AG08396 (cell line): ENCODE data around the gene FPGS.

Experiments
- DNase-seq: peaks from one replicate; pipeline ENCODE4 v3.0.0; 2012; ENCODE audit warnings: low spot score, mixed read lengths

FPGS gene

DNA sequence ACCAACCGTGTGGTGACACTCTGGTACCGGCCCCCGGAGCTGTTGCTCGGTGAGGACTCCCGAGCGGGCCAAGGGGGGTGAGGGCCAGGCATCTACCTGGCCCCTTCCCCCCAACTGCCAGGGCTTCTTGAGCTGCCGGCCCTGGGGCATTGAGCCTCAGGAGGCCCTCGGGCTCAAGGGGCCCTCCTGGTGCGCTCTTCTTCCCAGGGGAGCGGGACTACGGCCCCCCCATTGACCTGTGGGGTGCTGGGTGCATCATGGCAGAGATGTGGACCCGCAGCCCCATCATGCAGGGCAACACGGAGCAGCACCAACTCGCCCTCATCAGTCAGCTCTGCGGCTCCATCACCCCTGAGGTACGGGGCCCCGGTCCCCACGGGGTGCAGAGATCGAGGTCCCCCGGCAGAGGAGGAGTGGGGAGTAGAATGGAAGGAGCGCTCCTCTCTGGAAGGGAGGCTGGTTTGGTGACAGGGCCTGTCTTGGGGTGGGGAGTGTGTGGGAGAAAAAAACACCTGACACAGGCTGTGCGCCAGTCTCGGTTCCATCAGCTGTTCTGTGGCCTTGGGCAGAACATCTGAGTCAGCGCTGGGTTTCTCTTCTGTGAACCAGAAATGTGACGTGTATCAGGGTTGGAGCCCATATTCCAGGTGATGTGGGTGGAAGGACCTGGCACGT is 14.2 kb upstream of the FPGS start:
- no peak for DNase-seq

DNA sequence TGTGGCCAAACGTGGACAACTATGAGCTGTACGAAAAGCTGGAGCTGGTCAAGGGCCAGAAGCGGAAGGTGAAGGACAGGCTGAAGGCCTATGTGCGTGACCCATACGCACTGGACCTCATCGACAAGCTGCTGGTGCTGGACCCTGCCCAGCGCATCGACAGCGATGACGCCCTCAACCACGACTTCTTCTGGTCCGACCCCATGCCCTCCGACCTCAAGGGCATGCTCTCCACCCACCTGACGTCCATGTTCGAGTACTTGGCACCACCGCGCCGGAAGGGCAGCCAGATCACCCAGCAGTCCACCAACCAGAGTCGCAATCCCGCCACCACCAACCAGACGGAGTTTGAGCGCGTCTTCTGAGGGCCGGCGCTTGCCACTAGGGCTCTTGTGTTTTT is 13.5 kb upstream of the FPGS start:
- DNase-seq: no peak

DNA sequence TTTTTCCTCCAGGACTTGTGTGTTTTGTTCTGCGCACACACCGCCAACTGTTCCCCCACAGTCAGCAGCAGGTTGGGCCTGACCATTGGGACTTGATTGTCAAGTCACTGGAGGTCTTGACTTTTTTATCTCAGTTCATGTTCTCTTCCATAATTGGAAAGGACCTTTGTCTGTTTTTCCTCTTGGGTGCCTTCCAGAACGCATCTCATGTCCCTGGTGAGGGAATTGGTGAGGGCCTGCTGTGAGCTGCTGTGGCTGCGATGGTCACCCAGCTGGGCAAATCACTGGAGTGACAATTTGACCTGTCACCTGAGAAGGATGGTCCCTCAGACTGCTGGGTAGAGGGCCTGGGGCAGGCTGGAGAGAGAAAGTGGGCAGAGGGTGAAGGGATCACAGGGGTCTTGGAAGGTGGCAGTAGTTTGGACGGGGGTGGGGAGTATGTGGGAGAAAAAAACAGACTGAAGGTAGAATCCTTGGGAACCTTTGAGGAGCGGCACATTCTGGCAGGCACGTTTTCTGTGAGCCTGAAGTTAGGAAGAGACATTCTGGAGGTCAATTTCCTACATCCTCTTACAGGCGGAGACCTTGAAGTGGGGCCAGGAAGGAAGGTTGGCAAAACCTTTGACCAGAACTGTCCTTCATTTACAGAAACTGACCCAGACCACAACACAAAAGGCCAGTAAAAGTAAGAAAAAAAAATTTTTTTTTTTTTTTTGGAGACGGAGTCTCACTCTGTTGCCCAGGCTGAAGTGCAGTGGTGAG is 12.4 kb upstream of the FPGS start:
- DNase-seq: no peak

DNA sequence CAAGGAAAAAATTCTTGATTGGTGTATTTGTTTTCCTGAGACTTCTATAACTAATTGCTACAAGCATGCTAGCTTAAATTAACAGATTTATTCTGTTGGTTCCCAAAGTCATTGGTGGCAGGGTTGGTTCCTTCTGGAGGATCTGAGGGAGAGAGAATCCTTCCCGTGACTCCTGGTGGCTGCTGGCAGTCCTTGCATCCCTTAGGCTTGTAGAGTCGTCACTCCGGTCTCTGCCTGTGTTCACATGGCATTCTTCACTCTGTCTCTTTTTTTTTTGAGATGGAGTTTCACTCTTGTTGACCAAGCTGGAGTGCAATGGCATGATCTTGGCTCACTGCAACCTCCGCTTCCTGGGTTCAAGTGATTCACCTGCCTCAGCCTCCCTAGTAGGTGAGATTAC is 11.6 kb upstream of the FPGS start:
- DNase-seq: no peak

DNA sequence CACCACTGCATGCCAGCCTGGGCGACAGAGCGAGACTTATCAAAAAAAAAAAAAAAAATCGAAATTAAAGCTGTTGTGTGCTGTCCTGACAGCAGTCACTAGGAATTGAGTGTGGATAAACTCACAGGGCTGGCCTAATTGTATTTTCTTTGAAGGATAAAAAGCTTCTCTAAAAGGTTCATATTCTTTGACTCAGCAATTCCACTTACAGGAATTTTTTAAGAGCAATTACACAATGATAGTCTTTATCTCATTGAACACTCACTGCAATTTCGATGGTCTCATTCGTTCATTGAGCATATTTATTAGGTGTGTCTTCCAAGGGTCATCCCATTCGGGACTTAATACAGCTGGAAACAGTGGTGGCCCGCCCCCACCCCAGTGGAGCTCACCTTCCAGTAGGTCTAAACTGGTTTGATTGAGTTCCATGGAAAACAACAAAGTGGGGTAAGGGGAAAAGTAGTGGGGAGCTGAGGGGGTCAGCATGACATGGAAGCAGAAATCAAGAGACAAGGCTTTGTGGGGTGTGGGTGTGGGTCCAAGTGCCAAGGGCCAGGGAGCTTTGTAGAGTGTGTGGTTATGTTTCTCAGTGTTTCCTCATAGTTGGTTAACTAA is 10.2 kb upstream of the FPGS start:
- no peak for DNase-seq

DNA sequence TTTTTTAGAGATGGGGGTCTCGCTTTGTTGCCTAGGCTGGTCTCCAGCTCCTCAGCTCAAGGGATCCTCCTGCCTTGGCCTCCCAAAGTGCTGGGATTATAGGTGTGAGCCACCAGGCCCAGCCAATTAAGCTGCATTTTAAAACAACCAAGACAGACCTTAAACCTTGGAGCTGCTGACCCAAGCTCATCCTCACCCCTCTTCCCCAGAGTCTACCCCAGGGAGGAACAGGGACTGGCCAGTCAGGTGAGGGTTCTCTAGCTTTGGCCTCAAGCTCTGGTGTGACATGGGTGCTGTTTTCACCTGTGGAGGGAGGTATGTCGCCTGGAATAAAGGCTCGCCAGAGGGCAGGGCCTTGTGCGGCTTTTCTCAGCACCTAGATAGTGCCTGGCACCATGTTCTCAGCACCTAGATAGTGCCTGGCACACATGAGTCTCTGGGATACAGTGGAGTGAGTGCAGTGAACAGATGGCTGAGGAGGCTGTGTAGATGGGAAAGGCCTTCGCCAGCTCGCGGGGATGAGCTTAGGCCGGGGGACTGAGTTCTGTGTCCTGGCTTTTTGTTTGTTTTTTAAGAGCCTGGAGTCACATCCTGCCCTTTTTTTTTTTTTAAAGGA is 9.5 kb upstream of the FPGS start:
- no peak for DNase-seq

DNA sequence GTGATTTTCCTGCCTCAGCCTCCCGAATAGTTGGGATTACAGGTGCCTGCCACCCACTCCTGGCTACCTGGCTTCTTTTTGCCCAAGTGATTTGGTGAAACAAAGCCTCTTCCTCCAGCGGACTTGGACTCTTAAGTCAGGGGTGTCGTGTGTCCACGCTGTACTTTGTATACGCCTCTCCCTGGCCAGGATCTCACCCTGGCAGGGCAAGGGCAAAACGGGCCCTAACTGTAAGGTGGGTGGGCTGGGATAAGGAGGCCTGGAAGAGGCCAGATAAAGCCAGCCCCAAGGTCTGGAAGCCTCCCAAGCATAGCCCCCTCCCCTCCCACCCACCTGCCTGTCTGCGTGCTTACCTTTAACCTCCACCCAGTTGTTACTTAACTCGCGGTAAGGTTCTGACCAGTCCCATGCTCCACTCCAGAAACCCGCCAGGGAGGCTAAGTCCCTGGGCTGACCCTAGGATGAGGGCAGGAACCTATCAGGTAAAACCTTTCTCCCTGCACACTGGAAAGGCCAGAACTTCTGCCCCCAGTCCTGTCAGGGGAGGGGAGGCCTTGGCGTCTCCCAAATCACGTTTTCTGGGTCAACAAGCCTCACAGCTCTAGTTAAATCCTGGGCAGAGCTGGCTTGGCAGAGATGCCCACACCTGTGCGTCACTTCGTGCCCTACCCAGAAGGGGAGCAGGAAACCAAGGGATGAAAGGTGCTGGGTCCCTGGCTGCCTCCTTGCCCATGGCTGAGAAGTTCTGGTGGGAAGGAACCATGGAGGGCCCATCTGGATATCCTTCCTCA is 8.5 kb upstream of the FPGS start:
- DNase-seq: no peak

DNA sequence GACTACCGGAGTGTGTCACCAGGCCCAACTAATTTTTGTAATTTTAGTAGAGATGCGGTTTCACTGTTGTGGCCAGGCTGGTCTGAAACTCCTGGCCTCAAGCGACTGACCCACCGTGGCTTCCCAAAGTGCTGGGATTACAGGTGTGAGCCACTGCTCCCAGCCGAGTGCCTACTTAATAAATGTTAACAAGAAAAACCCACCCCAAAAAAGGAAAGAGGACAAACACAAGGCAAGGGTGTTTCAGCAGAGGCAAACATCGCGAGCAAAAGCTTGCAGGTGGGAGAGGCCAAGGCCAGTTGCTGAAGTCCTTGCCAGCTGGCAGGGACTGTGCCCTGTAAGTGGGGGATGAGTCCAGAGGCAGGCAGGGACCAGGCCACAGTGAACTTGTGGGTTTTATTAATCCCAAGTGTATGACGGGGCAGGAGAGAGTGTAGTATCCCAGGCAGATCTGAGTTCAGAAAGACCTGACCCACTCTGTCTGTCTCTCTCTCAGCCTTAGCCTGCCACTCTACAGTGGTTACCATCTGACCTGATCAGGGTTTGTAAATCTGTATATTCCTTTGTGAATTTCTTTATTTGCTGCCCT is 6.4 kb upstream of the FPGS start:
- DNase-seq: peak; percentile 54

DNA sequence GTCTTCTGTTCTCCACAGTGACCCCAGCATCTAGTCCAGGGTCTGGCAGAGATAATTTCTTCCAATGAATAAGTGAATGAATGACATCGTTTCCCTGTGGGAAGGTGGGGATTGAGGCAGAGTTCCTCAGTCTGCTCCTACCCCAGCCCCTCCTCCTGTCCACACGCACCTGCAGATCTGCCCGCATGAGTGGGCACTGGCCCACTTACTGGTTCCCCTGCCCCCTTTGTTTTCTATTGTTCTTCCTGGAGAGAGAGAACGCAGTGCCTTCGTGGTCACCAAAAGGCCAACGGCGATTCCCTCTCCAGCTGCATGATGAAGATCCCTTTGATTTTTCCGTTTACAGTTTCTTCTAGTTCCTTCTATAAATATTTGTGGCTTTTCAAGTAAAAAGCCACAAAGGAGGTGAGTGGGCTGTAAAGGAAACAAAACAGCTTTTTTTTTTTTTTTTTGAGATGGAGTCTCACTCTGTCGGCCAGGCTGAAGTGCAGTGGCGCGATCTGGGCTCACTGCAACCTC is 5.8 kb upstream of the FPGS start:
- DNase-seq: no peak

DNA sequence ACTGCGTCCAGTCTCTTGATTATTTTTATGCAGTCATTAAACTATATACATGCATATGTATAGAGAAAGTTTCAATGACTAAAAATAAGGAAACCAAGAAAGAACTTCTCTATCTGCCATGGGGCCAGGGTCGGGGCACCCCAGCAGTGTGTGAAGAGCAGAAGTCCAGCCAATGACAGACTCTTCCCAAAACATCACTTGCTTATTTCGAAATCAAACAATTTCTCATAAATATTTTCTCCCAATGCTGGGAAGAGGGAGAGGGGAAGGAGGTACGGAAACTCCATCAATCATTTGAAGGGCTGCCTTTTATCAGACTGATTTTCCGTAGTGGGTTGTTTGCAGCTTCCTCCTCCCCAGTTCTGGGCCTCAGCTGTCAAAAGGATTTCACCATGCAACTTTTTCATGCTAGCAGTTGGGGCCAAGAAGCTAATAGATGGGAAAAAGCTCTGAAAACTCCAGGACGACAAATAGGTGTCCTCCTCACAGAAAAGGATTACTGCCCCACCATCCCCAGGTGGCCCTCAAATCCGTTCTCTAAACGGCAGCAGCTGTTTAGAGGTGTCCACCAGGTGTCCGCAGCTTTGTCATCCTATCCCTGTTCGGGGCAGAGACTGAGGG is 617 bp upstream of the FPGS start:
- DNase-seq: no peak

DNA sequence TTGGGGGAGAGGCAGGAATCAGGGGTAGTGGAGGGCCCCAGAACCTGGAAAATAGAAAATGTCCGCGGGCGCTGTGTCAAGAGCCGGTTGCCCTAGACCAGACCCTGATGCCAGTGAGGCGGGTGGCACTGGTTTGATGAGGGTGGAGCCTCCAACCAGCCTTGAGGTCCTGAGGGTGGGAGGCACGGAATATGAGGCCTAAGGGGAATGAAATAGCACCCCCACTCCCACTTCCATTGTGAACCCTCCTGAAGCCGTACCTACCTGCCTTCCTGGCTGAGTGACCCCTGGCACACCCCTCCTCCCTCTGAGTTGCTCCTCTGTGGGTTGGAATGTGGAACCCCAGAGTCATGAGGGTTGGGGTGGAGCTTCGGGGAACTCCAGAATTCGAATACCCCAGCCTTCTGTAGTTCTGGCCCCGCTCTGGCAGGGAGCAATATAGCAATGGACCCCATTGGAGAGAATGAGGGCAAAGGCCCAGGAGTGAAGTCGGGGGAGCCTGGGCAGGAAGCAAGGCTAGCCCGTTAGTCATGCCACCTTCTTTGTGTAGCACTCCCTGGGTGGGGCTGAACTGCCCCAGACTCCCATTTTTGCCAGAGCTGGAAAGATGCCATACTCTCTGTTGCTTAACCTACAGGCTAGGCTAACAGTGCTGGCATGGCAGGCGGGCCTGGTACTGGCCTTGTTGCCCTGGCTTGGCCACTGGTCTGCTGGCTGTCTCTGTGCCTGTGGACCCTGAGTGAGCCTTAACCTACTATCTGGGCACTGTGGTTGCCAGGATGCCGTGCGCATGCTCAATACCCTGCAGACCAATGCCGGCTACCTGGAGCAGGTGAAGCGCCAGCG is 1.0 kb downstream of the FPGS start:
- peak; percentile 68 for DNase-seq

DNA sequence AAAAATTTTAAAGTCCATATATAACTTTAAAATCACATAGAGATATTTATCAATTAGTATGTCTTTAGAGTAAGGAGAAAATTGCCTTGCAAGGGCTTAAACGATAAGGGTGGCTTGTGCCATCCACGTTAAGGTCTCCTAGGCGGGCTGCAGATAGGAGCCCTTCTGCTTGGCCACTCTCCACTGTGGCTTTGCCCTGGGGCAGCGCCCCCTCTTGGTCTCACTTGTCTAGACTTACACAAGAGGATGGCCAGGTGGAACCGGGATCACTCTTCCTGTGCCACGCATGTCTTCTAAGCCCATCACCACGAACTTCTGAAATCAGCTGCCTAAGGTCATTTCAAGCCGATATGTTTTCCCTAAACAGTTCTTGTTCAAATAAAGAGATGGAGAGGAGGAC is 2.9 kb downstream of the FPGS start:
- no peak for DNase-seq

DNA sequence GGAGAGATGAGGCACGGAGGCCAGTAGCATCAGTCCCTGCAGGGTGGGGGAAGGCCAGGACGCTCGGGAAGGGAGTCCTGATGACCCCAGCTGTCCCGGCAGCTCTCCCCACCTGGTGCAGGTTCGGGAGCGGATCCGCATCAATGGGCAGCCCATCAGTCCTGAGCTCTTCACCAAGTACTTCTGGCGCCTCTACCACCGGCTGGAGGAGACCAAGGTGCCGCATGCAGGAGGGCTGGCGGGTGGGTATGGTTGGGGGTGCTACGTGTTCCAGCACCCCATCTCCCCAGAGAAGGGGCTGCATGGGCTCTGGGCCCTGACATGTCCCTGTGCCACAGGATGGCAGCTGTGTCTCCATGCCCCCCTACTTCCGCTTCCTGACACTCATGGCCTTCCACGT is 4.2 kb downstream of the FPGS start:
- no peak for DNase-seq

DNA sequence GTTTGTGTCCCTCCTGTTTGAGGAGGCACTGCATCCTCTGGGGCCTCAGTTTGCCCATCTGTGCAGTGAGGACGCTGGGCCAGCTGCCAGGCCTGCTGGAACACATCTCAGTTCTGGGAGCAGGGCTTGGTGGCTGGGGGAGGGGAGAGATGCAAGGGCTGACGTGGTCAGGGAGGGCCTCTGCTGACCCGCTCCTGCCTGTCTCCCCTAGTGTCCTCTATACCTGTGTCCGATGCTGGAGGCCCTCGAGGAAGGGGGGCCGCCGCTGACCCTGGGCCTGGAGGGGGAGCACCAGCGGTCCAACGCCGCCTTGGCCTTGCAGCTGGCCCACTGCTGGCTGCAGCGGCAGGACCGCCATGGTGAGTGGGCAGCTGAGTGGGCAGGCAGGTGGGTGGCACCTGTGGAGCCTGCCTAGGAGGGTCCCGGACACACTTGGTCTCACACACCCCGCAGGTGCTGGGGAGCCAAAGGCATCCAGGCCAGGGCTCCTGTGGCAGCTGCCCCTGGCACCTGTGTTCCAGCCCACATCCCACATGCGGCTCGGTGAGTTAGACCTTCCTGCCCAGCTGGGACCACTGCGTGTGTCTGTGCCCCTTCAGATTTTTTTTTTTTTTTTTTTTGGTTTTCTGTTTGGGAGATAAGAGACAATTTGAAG is 5.8 kb downstream of the FPGS start:
- DNase-seq: no peak

DNA sequence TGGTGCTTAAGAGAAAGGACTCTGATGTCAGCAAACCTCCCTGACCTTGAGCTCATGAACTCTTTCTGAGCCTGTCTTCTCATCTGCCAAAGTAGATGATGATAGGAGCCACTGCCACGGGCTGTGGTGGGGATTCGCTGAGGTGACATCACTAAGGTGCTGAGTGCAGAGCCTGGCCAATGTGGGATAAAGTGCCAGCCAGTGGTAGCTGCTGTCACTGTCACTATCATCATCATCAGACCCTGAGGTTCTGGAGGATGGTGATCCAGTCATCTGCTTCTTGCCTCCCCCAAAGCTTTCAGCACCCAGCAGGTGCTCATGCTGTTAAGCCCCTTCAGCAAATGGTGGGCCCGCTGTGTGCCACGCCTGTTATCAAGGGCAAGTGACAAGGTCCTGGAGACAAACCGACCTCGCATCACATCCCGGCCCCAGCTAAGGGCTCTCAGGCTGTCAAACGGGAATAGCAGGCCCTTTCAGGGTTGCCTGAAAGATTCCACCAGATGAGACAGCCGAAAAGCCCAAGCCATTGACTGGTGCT is 6.4 kb downstream of the FPGS start:
- no peak for DNase-seq

DNA sequence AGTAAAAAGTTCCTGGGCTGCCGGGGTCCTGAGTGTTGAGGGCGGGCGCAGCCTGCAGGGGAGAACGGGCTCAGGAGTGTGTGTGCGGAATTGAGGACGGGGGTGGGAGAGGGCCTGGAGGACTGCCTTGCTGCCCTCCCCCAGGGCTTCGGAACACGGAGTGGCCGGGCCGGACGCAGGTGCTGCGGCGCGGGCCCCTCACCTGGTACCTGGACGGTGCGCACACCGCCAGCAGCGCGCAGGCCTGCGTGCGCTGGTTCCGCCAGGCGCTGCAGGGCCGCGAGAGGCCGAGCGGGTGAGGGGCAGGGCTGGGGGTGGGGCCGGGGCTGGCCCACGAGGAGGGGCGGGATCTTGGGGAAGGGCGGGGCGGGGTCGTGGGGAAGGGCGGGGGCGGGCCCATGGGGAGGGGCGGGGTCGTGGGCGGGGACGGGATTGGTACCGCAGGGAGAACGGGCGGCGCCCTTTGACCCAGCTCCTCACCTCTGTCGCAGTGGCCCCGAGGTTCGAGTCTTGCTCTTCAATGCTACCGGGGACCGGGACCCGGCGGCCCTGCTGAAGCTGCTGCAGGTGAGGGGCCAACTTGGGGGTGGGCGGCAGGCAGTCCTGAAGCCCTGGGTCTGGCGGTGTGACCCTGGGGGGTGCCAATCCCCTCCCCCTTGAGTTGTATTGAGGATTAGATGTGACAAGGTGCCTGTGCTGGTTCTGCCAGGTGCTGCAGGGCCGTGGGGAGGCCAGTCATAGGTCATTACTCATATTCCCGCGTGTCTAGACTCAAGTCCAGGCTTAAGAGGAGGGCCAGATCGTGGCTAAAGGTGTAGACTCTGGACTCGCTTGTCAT is 7.1 kb downstream of the FPGS start:
- no peak for DNase-seq

DNA sequence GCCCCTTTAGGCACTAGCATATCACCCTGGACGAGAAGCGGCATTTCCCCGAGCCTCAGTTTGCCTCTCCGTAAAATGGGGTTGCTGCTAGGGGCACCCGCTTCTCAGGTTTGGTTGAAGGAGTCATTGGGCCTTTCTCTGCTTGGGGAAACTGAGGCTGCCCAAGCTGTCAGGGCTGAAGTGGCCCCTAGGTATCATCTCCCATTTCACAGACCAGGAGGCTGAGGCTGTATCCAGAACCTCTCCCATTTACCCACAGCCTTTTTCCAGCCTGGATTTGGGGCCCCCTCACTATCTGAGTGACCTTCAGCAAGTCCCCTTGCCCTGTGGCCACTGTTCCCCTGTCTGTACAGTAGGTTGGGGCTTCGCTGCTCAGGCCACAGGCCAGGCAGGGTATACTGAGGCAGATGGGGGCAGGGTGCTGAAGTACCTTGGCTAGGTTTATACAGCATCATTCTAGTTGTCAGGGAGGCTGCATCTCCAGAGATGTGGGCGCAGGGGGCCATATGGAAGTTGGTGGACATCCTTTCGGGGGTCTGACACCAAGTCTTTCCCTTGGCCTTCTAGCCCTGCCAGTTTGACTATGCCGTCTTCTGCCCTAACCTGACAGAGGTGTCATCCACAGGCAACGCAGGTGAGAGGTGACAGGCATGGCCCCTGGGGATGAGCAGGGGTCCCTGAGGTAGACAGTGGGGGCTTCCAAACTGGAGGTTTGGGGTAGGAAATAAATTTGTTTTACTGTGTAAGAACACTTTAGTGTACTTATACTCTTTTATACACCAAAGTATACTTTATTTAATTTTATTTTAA is 7.9 kb downstream of the FPGS start:
- DNase-seq: no peak

DNA sequence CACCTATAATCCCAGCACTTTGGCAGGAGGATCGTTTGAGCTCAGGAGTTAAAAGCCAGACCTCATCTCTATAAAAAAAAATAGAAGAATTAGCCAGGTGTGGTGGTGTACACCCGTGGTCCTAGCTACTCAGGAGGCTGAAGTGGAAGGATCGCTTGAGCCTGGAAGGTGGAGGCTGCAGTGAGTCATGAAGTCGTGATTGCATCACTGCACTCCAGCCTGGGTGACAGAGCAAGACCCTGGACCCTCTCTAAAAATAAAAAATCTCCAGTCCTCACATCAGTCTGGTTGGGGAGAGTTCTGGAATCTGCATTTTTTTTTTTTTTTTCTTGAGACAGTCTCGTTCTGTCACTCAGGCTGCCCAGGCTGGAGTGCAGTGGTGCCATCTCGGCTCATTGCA is 9.3 kb downstream of the FPGS start:
- DNase-seq: no peak
